ENCODE data around the gene MAFG. TPM values are rescaled to one million over a fixed set of nuclear protein-coding genes. Genes with fewer than 3 reads are reported as not detected.

The MAFG gene
- total and polyA plus RNA-seq, 2 of the 13 experiments (the other 11 are each of a cell fraction or from before 2014, with no cell fraction given): 14.5 to 20.0 TPM

DNA sequence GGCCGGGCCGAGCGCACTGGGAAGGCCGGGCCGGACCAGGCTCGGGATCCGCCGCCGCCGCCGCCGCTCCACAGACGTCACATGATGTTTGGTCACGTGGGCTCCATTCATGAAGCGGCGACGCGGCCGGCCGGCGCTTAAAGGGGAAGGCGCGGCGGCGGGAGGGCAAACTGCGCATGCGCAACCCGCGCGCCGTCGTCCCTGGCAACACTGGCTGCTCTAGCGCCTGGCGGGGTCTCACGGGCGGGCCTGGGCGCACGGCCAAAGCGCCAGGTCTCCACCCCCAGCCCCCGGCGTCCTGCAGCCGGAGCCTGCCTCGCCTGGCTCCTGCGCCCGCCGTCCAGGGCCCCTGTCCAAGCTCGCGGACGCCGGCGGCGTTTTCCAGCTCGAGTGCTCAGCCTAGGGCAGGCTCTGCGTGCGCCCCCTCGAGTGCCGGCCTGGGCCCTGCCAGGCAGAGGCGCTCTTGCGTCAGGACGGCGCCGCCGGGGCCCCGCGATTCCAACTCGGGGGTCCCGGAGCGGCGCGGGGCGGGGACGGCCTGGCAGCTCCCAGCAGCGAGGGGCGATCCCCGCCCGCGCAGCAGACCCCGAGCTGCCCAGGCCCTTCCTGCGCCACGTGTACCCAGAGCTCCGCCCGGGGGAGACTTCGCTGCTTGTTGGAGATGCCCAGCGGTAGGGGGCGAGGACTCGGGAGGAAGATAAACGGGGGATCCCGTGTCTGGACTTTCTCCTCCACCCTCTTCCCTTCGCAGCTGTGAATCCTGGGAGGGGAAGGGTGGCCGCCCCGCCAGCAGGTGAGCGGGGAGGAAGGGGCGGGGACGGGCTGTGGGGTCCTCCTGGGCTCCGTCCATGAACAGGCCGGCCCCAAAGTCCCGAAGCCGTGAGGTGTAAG is at the start of gene MAFG (continued):
- TF ChIP-seq IRX3 (CRISPR knock-in tag; IDR thresholded peaks at IDR 0.05; ENCODE audit: borderline replicate concordance, low read depth) (no peak), ZNF720 (CRISPR knock-in tag; IDR thresholded peaks at IDR 0.05) (no peak), ZNF317 (CRISPR knock-in tag; IDR thresholded peaks at IDR 0.05) (no peak), CCAR2 (optimal IDR thresholded peaks at IDR 0.05; ENCODE audit: low read depth, low read length) (no peak), HCFC1 (IDR thresholded peaks at IDR 0.05; ENCODE audit: low read depth, low read length) (peak; percentile 21; the same call in 1 of the 2 replicates), NFE2L2 (IDR thresholded peaks at IDR 0.05; ENCODE audit: low read length) (no peak), TOPORS (CRISPR knock-in tag; IDR thresholded peaks at IDR 0.05) (no peak; the same call in 1 of the 2 replicates), NRL (CRISPR knock-in tag; IDR thresholded peaks at IDR 0.05; ENCODE audit: borderline replicate concordance) (no peak), PCBP2 (optimal IDR thresholded peaks at IDR 0.05; ENCODE audit: low read depth, low read length, poor library complexity, severe bottlenecking) (no peak), SNAI1 (CRISPR knock-in tag; IDR thresholded peaks at IDR 0.05; ENCODE audit: borderline replicate concordance) (no peak), ZSCAN20 (CRISPR knock-in tag; IDR thresholded peaks at IDR 0.05; ENCODE audit: borderline replicate concordance) (peak; percentile 96; the same call in 1 of the 2 replicates), ZNF747 (CRISPR knock-in tag; IDR thresholded peaks at IDR 0.05; ENCODE audit: borderline replicate concordance) (peak; percentile 91; the same call in 1 of the 2 replicates), MIXL1 (CRISPR knock-in tag; IDR thresholded peaks at IDR 0.05) (0 out of 2 replicates have a peak, but pooled peaks have one; percentile 8), SNAPC2 (CRISPR knock-in tag; IDR thresholded peaks at IDR 0.05) (peak; percentile 68; the same call in 1 of the 2 replicates), ZNF577 (CRISPR knock-in tag; IDR thresholded peaks at IDR 0.05; ENCODE audit: borderline replicate concordance, low read depth) (peak; percentile 53; the same call in 1 of the 2 replicates), ZBTB42 (CRISPR knock-in tag; IDR thresholded peaks at IDR 0.05) (no peak), ARID2 (CRISPR knock-in tag; IDR thresholded peaks at IDR 0.05; ENCODE audit: borderline replicate concordance) (peak; percentile 18; the same call in 1 of the 2 replicates), PAX8 (CRISPR knock-in tag; IDR thresholded peaks at IDR 0.05; ENCODE audit: borderline replicate concordance) (peak; percentile 80; the same call in 1 of the 2 replicates)
- TF ChIP-seq, protein P1, sequence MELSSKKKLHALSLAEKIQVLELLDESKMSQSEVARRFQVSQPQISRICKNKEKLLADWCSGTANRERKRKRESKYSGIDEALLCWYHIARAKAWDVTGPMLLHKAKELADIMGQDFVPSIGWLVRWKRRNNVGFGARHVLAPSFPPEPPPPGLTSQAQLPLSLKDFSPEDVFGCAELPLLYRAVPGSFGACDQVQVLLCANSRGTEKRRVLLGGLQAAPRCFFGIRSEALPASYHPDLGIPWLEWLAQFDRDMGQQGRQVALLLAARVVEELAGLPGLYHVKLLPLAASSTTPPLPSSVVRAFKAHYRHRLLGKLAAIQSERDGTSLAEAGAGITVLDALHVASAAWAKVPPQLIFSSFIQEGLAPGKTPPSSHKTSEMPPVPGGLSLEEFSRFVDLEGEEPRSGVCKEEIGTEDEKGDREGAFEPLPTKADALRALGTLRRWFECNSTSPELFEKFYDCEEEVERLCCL (CRISPR knock-in tag; IDR thresholded peaks at IDR 0.05; ENCODE audit: borderline replicate concordance): no peak
- TF ChIP-seq, protein P2, sequence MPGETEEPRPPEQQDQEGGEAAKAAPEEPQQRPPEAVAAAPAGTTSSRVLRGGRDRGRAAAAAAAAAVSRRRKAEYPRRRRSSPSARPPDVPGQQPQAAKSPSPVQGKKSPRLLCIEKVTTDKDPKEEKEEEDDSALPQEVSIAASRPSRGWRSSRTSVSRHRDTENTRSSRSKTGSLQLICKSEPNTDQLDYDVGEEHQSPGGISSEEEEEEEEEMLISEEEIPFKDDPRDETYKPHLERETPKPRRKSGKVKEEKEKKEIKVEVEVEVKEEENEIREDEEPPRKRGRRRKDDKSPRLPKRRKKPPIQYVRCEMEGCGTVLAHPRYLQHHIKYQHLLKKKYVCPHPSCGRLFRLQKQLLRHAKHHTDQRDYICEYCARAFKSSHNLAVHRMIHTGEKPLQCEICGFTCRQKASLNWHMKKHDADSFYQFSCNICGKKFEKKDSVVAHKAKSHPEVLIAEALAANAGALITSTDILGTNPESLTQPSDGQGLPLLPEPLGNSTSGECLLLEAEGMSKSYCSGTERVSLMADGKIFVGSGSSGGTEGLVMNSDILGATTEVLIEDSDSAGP (CRISPR knock-in tag; IDR thresholded peaks at IDR 0.05; ENCODE audit: borderline replicate concordance): peak; percentile 99
- TF ChIP-seq, protein P3, sequence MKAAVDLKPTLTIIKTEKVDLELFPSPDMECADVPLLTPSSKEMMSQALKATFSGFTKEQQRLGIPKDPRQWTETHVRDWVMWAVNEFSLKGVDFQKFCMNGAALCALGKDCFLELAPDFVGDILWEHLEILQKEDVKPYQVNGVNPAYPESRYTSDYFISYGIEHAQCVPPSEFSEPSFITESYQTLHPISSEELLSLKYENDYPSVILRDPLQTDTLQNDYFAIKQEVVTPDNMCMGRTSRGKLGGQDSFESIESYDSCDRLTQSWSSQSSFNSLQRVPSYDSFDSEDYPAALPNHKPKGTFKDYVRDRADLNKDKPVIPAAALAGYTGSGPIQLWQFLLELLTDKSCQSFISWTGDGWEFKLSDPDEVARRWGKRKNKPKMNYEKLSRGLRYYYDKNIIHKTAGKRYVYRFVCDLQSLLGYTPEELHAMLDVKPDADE (CRISPR knock-in tag; IDR thresholded peaks at IDR 0.05): no peak; the same call in 1 of the 2 replicates

Measured in HepG2 (cell line).